ENCODE measurements around the gene AXL.

GRCh38 chr19:41265395-41266153, 46.6 kb downstream of the AXL start:
- TF ChIP-seq, protein P1, sequence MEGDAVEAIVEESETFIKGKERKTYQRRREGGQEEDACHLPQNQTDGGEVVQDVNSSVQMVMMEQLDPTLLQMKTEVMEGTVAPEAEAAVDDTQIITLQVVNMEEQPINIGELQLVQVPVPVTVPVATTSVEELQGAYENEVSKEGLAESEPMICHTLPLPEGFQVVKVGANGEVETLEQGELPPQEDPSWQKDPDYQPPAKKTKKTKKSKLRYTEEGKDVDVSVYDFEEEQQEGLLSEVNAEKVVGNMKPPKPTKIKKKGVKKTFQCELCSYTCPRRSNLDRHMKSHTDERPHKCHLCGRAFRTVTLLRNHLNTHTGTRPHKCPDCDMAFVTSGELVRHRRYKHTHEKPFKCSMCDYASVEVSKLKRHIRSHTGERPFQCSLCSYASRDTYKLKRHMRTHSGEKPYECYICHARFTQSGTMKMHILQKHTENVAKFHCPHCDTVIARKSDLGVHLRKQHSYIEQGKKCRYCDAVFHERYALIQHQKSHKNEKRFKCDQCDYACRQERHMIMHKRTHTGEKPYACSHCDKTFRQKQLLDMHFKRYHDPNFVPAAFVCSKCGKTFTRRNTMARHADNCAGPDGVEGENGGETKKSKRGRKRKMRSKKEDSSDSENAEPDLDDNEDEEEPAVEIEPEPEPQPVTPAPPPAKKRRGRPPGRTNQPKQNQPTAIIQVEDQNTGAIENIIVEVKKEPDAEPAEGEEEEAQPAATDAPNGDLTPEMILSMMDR (IDR thresholded peaks at IDR 0.05): no peak
- TF ChIP-seq POLR2A (IDR thresholded peaks at IDR 0.05): no peak

Measured in tibial nerve (tissue), 3 donors.